HCT116 (cell line): ENCODE results near the gene FHOD1. TPM values are rescaled to one million over a fixed set of nuclear protein-coding genes. Genes with fewer than 3 reads are reported as not detected.

Experiments
- ATAC-seq: fragments of 200-7000 bp; cut with Tn5 transposase; 2 replicates; pipeline ENCODE4 v1.9.1; 2020; ENCODE audit warnings: mild to moderate bottlenecking, moderate library complexity
- BruUV-seq: library from RNA; stranded (reverse); fragments of 400-500 nt; replicated peaks from 2 replicates; lab custom pipeline; 2021; lab: Mats Ljungman, UMichigan
- CTCF ChIA-PET: fragments of 300-600 bp; sonication (Branson Sonifier 250); formaldehyde crosslinking; loops from one replicate; lab custom pipeline; 2021; ENCODE audit warnings: antibody characterized with exemption; lab: Charles Lee
- POLR2A ChIA-PET: fragments of 300-600, 350-600 bp; sonication (Branson Sonifier 250); formaldehyde crosslinking; loops from one replicate; lab custom pipeline; 2021; ENCODE audit warnings: antibody characterized with exemption; lab: Charles Lee
- RAD21 ChIA-PET, 2 experiments: fragments of 300-600 bp; sonication (Branson Sonifier 250); formaldehyde crosslinking; loops; one replicate each; lab custom pipeline; 2023; ENCODE audit warnings: low total read pairs in 2 of 2; ENCODE audit not compliant: uncharacterized antibody in 2 of 2, unreplicated experiment in 2 of 2, low non-redundant PET in 1 of 2; lab: Charles Lee
- DNase-seq: peaks from one replicate; pipeline ENCODE4 v3.0.0-alpha.2; 2010; ENCODE audit warnings: low read depth, low spot score
- H2AFZ ChIP-seq: fragments of 200-600 bp; shearing (Covaris generic), sonication (generic); 2 replicates; pipeline ENCODE4 v1.6.1; 2017; ENCODE audit warnings: low read depth, mixed run types, mixed read lengths, antibody characterized with exemption, low read length; ENCODE audit not compliant: poor library complexity, severe bottlenecking
- H3K27ac ChIP-seq: 2 replicates; pipeline ENCODE4 v1.5.1; 2012; ENCODE audit warnings: low read depth, low read length
- H3K27me3 ChIP-seq: fragments of 200-600 bp; sonication (generic); 2 replicates; pipeline ENCODE4 v1.6.1; 2016; ENCODE audit warnings: mixed run types, low read length, mixed read lengths; ENCODE audit not compliant: insufficient read depth
- H3K36me3 ChIP-seq, 2 experiments: fragments of 200-500 bp in 1 of 2; fragments of 200-600 bp in 1 of 2; sonication (Bioruptor generic) in 1 of 2; sonication (generic) in 1 of 2; 2 replicates each; pipeline versions ENCODE4 v1.5.1 to v1.6.1; 2014 to 2016; ENCODE audit warnings: low read length in 2 of 2, inconsistent platforms in 1 of 2, mixed read lengths in 1 of 2, mixed run types in 1 of 2; ENCODE audit not compliant: insufficient read depth in 2 of 2, control insufficient read depth in 1 of 2
- H3K4me1 ChIP-seq, 2 experiments: fragments of 200-600 bp in 1 of 2; sonication (generic) in 1 of 2; 2 replicates each; pipeline versions ENCODE4 v1.5.1 to v1.6.1; 2012 to 2017; ENCODE audit warnings: low read length in 2 of 2, inconsistent platforms in 1 of 2, mild to moderate bottlenecking in 1 of 2, mixed read lengths in 1 of 2, mixed run types in 1 of 2, moderate library complexity in 1 of 2; ENCODE audit not compliant: insufficient read depth in 2 of 2, control insufficient read depth in 1 of 2
- H3K4me2 ChIP-seq: fragments of 200-600 bp; sonication (generic); 2 replicates; pipeline ENCODE4 v1.6.1; 2017; ENCODE audit warnings: mixed run types, low read length, mixed read lengths
- H3K4me3 ChIP-seq, 2 experiments: fragments of 200-600 bp in 1 of 2; sonication (generic) in 1 of 2; replicated peaks in 1 of 2; 2 replicates each; pipeline ENCODE4 v1.5.1; 2011 to 2016; ENCODE audit warnings: low read length in 2 of 2, control low read depth in 1 of 2, low read depth in 1 of 2, mild to moderate bottlenecking in 1 of 2, mixed read lengths in 1 of 2, mixed run types in 1 of 2
- H3K79me2 ChIP-seq: fragments of 200-600 bp; sonication (generic); 2 replicates; pipeline ENCODE4 v1.6.1; 2017; ENCODE audit warnings: mild to moderate bottlenecking, mixed run types, low read length, moderate library complexity, mixed read lengths; ENCODE audit not compliant: insufficient read depth
- H3K9ac ChIP-seq: fragments of 200-600 bp; sonication (generic); 2 replicates; pipeline ENCODE4 v1.6.1; 2016; ENCODE audit warnings: low read length, mixed read lengths
- H3K9me2 ChIP-seq: fragments of 200-600 bp; sonication (generic), shearing (Covaris generic); 2 replicates; pipeline ENCODE4 v1.6.1; 2017; ENCODE audit warnings: mixed run types, mild to moderate bottlenecking, moderate library complexity; ENCODE audit not compliant: insufficient read depth
- H3K9me3 ChIP-seq, 2 experiments: fragments of 200-500 bp in 1 of 2; fragments of 200-600 bp in 1 of 2; sonication (Bioruptor generic) in 1 of 2; sonication (generic) in 1 of 2; 2 replicates each; pipeline ENCODE4 v1.6.1; 2014 to 2017; ENCODE audit warnings: low read length in 2 of 2, mixed read lengths in 2 of 2, inconsistent platforms in 1 of 2, low read depth in 1 of 2, mild to moderate bottlenecking in 1 of 2, mixed run types in 1 of 2, moderate library complexity in 1 of 2; ENCODE audit not compliant: control insufficient read depth in 1 of 2, insufficient read depth in 1 of 2
- H4K20me1 ChIP-seq: fragments of 200-600 bp; sonication (generic), shearing (Covaris generic); 2 replicates; pipeline ENCODE4 v1.6.1; 2017; ENCODE audit warnings: mixed run types, mild to moderate bottlenecking, moderate library complexity; ENCODE audit not compliant: insufficient read depth
- CBX3 ChIP-seq: IDR thresholded peaks from 2 replicates; pipeline ENCODE4 v1.6.1; 2012; ENCODE audit warnings: low read depth
- CTCF ChIP-seq, 3 experiments: fragments of 200-600 bp in 1 of 3; sonication (generic) in 1 of 3; IDR thresholded peaks in 2 of 3; conservative IDR thresholded peaks in 1 of 3; 2 replicates each; pipeline ENCODE4 v1.5.1; 2012 to 2017; ENCODE audit warnings: low read depth in 2 of 3, low read length in 2 of 3, antibody characterized with exemption in 1 of 3, borderline replicate concordance in 1 of 3, control low read depth in 1 of 3, mild to moderate bottlenecking in 1 of 3, mixed read lengths in 1 of 3, mixed run types in 1 of 3, moderate library complexity in 1 of 3; ENCODE audit not compliant: insufficient read depth in 1 of 3
- EGR1 ChIP-seq: IDR thresholded peaks from 2 replicates; pipeline ENCODE4 v1.6.1; 2012; ENCODE audit warnings: low read depth
- ELF1 ChIP-seq: IDR thresholded peaks from 2 replicates; pipeline ENCODE4 v1.6.1; 2012; ENCODE audit warnings: low read depth, borderline replicate concordance
- EZH2 ChIP-seq: fragments of 200-600 bp; sonication (generic); IDR thresholded peaks from 2 replicates; pipeline ENCODE4 v1.6.1; 2017; ENCODE audit warnings: antibody characterized with exemption, mixed run types
- MAX ChIP-seq: IDR thresholded peaks from 2 replicates; pipeline ENCODE4 v1.6.1; 2012
- POLR2A ChIP-seq: IDR thresholded peaks from 2 replicates; pipeline ENCODE4 v1.7.0; 2011; ENCODE audit warnings: borderline replicate concordance; ENCODE audit not compliant: insufficient read depth, insufficient read length; ENCODE audit errors: extremely low read depth
- POLR2AphosphoS5 ChIP-seq: IDR thresholded peaks from 2 replicates; pipeline ENCODE4 v1.6.1; 2011; ENCODE audit warnings: mild to moderate bottlenecking, low read depth, low read length, moderate library complexity
- SIN3A ChIP-seq: IDR thresholded peaks from 2 replicates; pipeline ENCODE4 v1.6.1; 2012; ENCODE audit warnings: low read depth
- SP1 ChIP-seq: IDR thresholded peaks from 2 replicates; pipeline ENCODE4 v1.6.1; 2012; ENCODE audit warnings: low read depth
- SRF ChIP-seq: IDR thresholded peaks from 2 replicates; pipeline ENCODE4 v1.6.1; 2012; ENCODE audit warnings: low read depth
- YY1 ChIP-seq: IDR thresholded peaks from 2 replicates; pipeline ENCODE4 v1.6.1; 2011; ENCODE audit warnings: low read length, low read depth, moderate library complexity, mild to moderate bottlenecking; ENCODE audit not compliant: insufficient replicate concordance; ENCODE audit errors: extremely low read depth
- ZBTB33 ChIP-seq: IDR thresholded peaks from 2 replicates; pipeline ENCODE4 v1.6.1; 2011; ENCODE audit warnings: mild to moderate bottlenecking, low read length, moderate library complexity; ENCODE audit not compliant: insufficient replicate concordance; ENCODE audit errors: extremely low read depth
- ZFX ChIP-seq: fragments of 450-650 bp; IDR thresholded peaks from 2 replicates; pipeline ENCODE4 v1.6.1; 2017
- ZNF274 ChIP-seq: fragments of 200-500 bp; sonication (Bioruptor generic); IDR thresholded peaks from 2 replicates; pipeline ENCODE4 v1.6.1; 2014; ENCODE audit warnings: mild to moderate bottlenecking, low read depth, low read length, inconsistent platforms
- intact Hi-C: fragments of 100-400 bp; cut with micrococcal nuclease; formaldehyde crosslinking; loops from 2 replicates; pipeline ENCODE4 v1.10.0; 2022
- total RNA-seq: library from RNA; stranded (reverse); gene quantifications from one replicate; pipeline ENCODE4 v1.2.1, GENCODE V29; 2021; ENCODE audit not compliant: unreplicated experiment

Gene FHOD1
- total RNA-seq, 1 experiment from 2014 or later: 69.2 TPM

- peak; percentile 94 for ATAC-seq
- Histone ChIP-seq H3K9me2 (no peaks in the 10 kb centered on the region), H3K79me2 (peaks cover 18% of the 10 kb centered on the region), H3K4me1 (peaks cover 6 to 18% of the 10 kb centered on the region in 2 experiments; a peak in 3 of 4 replicates)
- TF ChIP-seq YY1 (peak; percentile 90), SP1 (peak; percentile 97), MAX (peak; percentile 89), POLR2A (peak; percentile 66), ZFX (0 out of 2 replicates have a peak, but pooled peaks have one; percentile 30), CTCF (IDR thresholded peaks at IDR 0.05 in 2 of 3, conservative IDR thresholded peaks at IDR 0.05 in 1 of 3; ENCODE audit: borderline replicate concordance in 1 of 3, insufficient read depth in 1 of 3, low read depth in 2 of 3, low read length in 2 of 3) (peak in 2 of 3 experiments; percentile 5 to 46; a peak in 2 of 6 replicates), ZNF274 (no peak), ELF1 (peak; percentile 96; the same call in 1 of the 2 replicates), POLR2AphosphoS5 (peak; percentile 71), CBX3 (no peak; the same call in 1 of the 2 replicates), SRF (peak; percentile 99), EGR1 (peak; percentile 96), SIN3A (peak; percentile 78), ZBTB33 (no peak), EZH2 (no peak)
- TF ChIP-seq, all 23 proteins: peak for 11
- ChIA-PET POLR2A (interaction anchor here (0.8 to 1.6 kb wide), 8 partner anchors 10 to 56 kb away, joined by 3 to 13 read pairs (median 3); partner anchors contain the start of genes FHOD1 and NOL3), RAD21 (interaction anchor here in 1 of 2 experiments (1.0 kb wide), 1 partner anchor 20 kb away, joined by 6 read pairs; the partner anchor contains the start of gene FHOD1), CTCF (interaction anchor here (0.7 to 2.5 kb wide), 8 partner anchors 9 to 266 kb away, joined by 3 to 10 read pairs (median 4); partner anchors contain the start of genes ATP6V0D1, CES3 and ELMO3)
- Histone ChIP-seq H3K9ac (peak within 1 kb of the TSS; percentile 80), H3K4me3 (peak within 1 kb of the TSS; percentile 80 to 88), H3K9me3 (no peaks in the 10 kb centered on the region), H3K27me3 (no peaks in the 10 kb centered on the region), H3K4me2 (peak within 1 kb of the TSS; percentile 88), H4K20me1 (no peaks in the 10 kb centered on the region), H2AFZ (no peak within 1 kb of the TSS), H3K36me3 (peaks cover 18 to 35% of the 10 kb centered on the region in 2 experiments; a peak in 3 of 4 replicates), H3K27ac (peak within 1 kb of the TSS; percentile 48)
- intact Hi-C loops: no loop called here
- peak; percentile 95 for DNase-seq
- TSS peak; percentile 50 for BruUV-seq
Measured at GRCh38 chr16:67226804-67227566, 20.3 kb downstream of the FHOD1 start, which contains the start of gene TMEM208. Gene TMEM208 (plus strand): TSS chr16:67227130. CDS start chr16:67227219, 89 bp downstream.
